ENCODE measurements around the gene RNF41.

Gene RNF41

DNA sequence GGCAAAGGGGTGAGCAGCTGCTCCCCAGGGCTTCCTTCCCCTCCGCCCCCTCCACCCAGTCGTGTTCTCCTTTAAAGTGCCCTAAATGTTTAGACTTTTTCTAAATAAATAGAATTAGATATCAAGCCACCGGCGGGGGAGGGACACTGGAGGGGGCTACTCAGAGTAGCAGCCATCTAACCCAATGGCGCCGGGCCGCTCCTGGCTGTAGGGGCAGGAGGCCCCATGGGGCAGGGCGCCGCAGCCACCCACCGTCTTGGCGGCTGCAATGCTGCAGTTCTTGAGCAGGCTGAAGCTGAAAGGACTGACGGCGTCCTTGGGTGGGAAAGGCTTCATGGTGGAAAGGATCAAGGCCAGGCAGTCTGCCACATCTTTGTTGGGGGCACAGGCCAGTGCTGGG lies 21.3 kb upstream of the RNF41 start:
- DNase-seq: no peak

DNA sequence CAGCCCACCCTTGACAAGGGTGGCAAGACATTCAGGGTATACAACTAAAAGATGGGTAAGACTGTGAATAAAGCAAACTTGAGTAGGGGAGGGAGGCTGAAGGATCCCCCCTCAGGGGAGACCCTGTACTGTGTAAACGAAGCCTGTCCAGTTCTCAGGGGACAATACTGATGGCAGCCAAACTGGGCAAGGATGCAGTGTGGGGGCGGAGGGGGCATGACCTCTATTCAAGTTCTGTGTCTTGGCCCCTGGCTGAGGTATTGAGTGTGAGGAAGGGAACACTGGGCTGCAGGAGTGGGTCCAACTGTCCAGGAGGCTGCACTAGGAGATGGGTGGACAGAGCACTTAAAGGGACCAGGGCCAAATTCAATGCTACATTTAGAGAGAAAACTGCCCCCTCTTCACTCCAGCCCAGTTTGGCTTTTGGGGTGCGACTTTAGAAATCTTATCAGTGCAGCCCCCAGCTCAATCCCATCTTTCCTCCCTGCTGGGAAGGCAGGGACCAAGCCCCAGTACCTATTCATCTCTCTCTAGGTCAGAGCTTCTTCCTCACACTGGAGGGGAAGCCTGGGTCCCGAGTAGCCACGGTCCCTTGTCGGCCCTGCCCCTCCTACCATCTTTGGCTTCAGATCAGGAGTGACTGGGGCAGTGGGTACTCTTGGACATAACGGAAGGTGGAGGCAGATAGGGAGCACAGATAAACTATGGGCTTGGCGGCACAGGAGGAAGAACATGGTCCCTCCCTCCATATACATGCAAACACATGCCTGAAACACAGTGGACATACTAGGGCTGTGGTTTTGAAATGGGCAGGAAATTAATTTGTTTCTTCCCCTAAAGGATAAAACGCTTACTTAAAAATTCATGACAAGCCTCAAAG lies 19.9 kb upstream of the RNF41 start:
- DNase-seq: no peak

DNA sequence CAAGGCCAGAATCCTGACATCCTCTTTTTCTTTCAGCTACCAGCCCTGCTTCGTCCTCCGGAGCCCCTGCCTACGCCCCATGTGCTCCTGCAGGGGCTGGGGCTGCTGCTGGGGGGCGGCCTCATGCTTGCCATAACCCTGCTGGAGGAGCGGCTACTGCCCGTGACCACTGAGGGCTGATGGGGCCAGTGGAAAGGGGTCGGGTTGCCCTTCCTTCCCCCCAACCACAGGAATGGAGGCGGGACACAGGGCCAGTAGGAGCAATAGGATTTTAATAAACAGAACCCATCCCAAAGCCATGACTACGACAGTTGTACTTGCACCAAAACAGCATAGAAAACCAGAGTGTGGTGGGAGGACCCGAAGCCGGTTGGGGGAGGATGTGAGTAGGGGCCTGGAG lies 15.8 kb upstream of the RNF41 start:
- no peak for DNase-seq

DNA sequence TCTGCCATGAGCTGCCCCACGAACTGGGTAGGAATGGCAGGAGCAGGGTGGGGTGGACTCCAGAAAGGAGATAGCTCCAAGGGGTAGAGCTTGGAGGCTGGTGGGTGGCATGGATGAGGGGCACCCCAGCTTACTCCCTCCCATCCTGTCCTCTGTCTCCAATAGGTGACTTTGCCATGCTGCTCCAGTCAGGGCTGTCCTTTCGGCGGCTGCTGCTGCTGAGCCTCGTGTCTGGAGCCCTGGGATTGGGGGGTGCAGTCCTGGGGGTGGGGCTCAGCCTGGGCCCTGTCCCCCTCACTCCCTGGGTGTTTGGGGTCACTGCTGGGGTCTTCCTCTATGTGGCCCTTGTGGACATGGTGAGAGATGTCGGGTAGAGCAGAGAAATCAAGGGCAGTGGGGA lies 15.3 kb upstream of the RNF41 start:
- DNase-seq: no peak

GRCh38 chr12:56236091-56236490 lies 14.4 kb upstream of the RNF41 start:
- DNase-seq: no peak

DNA sequence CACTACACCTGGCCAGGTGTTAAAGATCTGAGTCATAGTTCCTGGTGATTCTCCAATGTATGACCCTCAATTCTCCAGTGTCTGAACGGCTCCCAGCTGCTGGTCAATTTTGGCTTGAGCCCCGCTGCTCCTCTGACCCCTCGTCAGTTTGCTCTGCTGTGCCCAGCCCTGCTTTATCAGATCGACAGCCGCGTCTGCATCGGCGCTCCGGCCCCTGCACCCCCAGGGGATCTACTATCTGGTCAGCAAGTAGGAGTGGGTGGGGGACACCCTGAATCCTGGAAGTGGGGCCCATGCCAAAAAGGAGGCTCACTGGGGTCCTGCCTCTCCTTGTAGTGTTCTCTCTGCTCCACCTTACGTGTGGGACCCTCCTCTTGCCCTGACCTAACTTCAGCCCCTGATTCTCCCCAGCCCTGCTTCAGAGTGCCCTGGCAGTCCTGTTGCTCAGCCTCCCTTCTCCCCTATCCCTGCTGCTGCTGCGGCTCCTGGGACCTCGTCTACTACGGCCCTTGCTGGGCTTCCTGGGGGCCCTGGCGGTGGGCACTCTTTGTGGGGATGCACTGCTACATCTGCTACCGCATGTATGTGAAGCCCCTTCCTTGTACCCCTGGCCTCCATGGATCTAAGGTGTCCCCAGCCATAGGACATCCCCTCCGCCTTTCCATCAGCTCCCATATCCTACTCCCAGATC lies 13.2 kb upstream of the RNF41 start:
- no peak for DNase-seq

DNA sequence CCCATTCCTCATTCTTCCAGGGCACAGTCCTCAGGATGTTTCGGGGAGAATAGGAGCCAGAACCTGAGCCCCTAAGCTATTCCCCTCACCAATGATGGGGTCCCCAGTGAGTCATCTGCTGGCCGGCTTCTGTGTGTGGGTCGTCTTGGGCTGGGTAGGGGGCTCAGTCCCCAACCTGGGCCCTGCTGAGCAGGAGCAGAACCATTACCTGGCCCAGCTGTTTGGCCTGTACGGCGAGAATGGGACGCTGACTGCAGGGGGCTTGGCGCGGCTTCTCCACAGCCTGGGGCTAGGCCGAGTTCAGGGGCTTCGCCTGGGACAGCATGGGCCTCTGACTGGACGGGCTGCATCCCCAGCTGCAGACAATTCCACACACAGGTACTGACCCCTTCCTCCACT lies 9.5 kb upstream of the RNF41 start:
- DNase-seq: no peak

DNA sequence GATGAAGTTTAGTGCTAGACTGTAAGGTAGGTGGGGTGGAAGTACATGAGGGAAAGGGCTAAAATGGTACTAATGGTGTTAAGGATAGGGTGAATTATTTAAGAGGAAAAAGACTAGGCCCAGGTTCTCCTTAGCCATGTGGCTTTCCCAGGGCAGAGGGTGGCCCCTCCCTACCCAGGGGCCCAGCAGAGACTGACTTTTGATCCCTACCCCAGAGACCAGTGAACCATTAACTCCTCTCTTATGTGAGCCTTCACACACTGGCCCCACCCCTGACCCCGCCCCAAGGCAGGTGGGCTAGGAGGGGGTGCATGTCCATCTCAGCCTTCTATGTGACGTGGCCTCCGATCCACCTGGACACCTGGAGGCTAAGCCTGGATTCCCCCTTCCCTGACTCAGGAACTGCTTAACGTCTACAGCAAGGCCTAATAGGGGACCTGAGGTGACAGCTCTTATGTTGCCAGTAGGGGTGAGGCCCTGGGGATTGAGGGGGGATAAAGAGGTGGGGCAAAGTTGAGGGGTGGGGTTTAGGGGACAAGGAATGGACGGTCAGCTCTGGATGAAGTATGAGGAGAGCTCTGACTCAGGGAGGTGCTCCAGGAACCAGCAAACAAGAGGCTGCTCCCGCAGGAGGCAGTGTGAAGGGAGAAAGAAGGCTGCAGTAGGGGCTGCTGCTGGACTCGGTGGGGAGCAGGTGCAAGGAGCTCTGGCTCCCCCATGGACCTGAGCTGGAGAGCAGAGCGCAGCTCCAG lies 8.9 kb upstream of the RNF41 start:
- no peak for DNase-seq

DNA sequence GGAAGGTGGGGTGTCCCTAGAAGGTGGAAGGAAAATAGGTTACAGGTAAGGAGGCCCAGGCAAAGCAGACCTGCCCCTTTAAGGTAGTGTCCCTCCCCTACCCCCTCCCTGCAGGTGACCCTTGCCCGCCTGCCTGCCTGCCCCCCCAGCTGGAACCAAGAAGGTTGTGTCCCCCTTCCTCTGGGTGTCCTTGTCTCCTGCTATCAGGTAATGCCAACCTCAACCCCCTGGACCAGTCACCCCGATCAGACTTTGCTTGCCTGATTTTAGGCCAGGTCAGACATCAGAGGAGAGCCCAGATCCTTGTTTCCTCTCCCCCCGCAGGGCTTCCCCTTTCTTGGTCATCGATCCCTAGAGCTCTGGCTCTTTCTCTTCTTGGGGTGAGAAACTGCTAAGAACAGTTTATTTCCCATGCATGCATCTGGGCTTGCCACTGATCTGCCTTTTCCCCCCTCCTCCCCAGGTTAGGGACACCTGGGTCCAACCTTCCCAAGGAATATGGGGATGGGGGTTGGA lies 8.3 kb upstream of the RNF41 start, which contains the start of gene SLC39A5:
TSS of gene SLC39A5 (plus strand) at position 136 of the 516 bp plus-strand sequence. CDS start 1,224 bp downstream, outside the sequence.
- no peak for DNase-seq

DNA sequence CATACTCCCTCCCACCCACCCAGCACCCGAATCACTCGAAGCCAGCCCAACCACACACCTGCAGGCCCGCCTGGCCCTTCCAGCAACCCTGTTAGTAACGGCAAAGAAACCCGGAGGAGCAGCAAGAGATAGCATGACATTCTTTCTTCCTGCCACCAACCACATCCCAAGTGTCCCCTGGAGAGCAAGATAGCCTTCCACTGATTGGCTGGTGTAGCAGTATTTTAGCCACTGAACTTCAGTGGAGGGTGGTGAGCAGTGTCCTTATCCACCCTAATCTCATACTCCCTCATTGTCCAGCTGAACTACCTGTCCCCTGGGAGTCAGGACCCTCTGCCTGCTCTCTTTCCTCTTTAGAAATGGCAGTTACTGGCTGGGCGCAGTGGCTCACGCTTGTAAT lies 7.4 kb upstream of the RNF41 start:
- DNase-seq: no peak

DNA sequence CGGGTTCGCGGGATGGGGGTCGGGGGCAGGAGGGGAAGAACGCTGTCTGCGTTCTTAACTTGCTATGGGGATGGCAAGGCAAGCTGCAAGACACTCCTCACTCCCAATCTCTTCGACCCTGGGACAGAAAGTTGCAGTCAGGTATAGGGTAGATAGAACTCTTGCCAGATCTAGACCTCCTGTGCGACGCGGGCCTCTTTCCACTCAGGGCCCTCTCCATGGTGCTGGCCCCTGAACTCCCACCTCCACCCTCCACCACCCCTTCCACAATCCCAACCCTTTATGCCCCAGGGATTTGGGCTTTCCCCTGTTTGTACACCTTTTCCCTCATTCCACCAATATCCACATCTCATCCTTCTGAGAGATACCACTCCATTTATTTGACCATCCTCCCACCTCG lies 3.2 kb upstream of the RNF41 start:
- DNase-seq: no peak

DNA sequence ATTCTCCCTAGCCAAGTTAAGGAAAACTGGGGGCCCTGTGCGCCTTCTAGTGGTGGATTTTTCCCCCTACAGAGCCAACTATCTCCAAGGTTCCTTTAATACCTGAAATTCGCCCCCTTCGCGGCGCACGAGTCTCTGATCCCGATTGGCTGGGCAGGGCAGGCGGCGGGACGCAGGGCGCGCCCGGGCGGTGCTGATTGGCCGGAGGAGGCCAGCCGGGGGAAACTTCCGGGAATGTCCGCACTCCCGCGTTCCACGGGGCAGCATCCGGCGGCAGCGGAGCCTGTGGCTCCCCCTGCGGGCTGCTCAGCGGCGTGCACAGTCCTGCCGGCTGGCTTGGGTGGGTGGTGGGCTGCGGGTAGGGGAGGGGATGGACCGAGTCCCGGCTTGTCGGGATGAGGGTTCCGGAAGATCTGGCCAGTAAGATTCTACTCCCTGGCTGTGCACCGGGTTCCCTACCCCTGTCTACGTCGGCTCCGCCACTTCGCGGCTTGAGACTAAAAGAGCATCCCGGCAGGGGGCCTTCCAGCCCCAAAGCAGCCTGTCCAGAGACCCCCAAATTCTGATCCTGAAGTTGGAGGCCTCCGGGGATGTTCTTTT lies 2.5 kb upstream of the RNF41 start, which contains the start of gene NABP2:
TSS of gene NABP2 (plus strand) at position 241 of the 600 bp plus-strand sequence. CDS start 515 bp downstream, outside the sequence.
- peak; percentile 93 to 96 for DNase-seq

- no peak for DNase-seq
Observed at GRCh38 chr12:56223571-56224101, 1.9 kb upstream of the RNF41 start.

- peak; percentile 26 to 29 for DNase-seq
Observed at GRCh38 chr12:56222531-56222895, 791 bp upstream of the RNF41 start.

DNA sequence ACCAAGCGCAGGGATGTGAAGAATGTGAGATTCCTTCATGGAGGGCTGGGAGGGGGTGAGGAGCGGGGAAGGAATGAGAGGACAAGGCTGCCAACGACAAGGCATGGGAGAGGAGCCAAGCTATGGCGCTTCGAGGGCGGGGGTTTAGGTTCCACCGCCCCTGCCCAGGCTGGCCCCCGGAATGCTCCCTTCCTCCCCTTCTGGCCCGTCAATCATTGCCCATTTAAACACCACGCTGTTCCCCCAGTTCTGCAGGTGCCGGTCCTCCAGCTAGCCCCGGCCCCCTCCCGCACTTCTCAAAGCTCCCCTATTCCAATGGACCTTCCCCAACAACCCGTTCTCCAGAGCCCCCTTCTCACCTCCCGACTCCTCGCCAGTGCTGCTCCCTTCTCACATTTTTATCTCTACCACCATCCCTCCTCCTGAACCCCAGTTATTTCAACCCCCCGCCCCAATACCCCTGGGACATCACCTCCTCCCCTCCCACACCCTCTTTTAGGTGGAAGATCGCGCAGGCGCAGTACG lies 428 bp downstream of the RNF41 start:
- DNase-seq: no peak

DNA sequence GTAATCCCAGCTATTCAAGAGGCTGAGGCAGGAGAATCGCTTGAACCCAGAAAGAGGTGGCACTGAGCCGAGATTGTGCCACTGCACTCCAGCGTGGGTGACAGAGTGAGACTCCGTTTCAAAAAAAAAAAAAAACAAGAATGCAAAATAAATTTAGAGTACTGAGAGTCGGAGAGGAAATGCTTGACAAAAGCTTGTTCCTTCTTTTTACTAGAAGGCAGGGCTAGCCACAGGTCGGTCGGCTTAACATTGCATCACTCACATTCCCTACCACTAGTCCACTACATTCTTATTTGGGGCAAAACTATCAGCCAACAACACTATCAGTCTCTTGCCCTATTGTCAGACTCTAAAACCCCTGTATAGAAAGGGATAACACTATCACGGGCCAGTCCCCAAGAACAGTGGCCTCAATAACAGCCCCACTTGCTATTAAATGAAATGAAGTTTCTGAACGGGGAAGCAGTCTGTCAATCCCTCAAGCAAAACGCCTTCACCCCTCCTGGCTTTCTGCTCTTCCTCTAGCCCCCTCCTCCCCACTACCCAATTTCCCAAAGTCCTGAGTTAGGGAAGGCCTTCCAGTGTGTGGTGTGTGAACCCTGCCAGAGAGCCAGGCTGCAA lies 1.0 kb downstream of the RNF41 start:
- peak; percentile 62 to 69 for DNase-seq

DNA sequence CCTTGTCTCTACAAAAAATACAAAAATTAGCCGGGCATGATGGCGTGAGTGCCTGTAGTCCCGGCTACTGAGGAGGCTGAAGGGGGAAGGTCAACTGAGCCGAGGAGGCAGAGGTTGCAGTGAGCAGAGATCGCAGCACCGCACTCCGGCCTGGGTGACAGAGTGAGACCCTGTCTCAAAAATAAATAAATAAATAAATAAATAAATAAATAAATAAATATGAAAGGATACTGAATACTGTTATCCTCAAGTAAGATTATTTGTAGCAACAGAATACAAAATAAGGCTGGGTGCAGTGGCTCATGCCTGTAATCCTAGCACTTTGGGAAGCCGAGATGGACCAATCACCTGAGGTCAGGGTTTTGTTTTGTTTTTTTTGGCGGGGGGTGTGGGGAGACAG lies 1.9 kb downstream of the RNF41 start:
- no peak for DNase-seq

DNA sequence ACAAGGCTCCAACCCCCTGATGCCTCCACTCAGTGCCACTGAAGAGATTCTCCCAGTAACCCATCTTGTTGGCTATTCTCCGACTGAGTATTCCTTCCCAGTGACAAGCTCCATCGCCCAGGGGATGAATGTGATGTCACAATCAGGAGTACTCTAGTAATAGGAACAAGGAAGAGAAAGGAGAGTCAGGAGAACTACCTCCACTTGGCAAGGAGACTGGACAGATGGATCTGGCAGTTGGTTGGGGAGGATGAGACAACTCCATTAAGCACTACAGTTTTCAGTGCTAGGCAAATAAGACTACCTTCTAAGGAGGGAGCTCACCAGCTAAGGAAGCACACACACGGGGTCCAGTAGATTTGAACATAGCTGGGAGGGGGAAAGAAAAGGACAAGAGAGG lies 5.3 kb downstream of the RNF41 start:
- no peak for DNase-seq

GRCh38 chr12:56213878-56214277 lies 7.8 kb downstream of the RNF41 start:
- no peak for DNase-seq

GRCh38 chr12:56212361-56212760 lies 9.4 kb downstream of the RNF41 start:
- no peak for DNase-seq

GRCh38 chr12:56208006-56208405 lies 13.7 kb downstream of the RNF41 start:
- DNase-seq: no peak

Measured in inflammatory macrophage treated with lipopolysaccharide for 1 hour (primary cell).